Testis (tissue), 2 donors: ENCODE results near the gene FAM162A.

Source experiments
- CTCF ChIP-seq, 3 experiments: fragments of 450-650 bp in 2 of 3; fragments of 200-600 bp in 1 of 3; sonication (generic) in 1 of 3; IDR thresholded peaks; one replicate each; pipeline ENCODE4 v1.5.1; 2016 to 2019; ENCODE audit warnings: antibody characterized with exemption in 3 of 3, mild to moderate bottlenecking in 2 of 3, moderate library complexity in 1 of 3
- POLR2A ChIP-seq: fragments of 450-650 bp; IDR thresholded peaks from one replicate; pipeline ENCODE4 v1.6.1; 2017; ENCODE audit warnings: antibody characterized with exemption, mild to moderate bottlenecking, moderate library complexity

- TF ChIP-seq CTCF (IDR thresholded peaks at IDR 0.05) (no peak), POLR2A (no peak)
Observed at GRCh38 chr3:122415104-122415744, 31.2 kb downstream of the FAM162A start.
